K562 (cell line): Measurements from ENCODE around the gene CCR6. TPM values are rescaled to one million over a fixed set of nuclear protein-coding genes. Genes with fewer than 3 reads are reported as not detected.

Source experiments
- ATAC-seq: fragments of 200-7000 bp; cut with Tn5 transposase; 3 replicates; pipeline ENCODE4 v1.9.1; 2020; ENCODE audit warnings: moderate library complexity
- BruUV-seq: library from RNA; stranded (reverse); fragments of 400-500 nt; replicated peaks from 2 replicates; lab custom pipeline; 2021; lab: Mats Ljungman, UMichigan
- CTCF ChIA-PET: fragments of 300-600 bp; formaldehyde crosslinking; extraction: SDS; loops from one replicate; lab custom pipeline; 2021; ENCODE audit warnings: low intra/inter-chr PET ratio; lab: Yijun Ruan, JAX
- POLR2A ChIA-PET: fragments of 300-600, 350-650 bp; sonication (Branson Sonifier 250); formaldehyde crosslinking; extraction: SDS; loops from one replicate; lab custom pipeline; 2021; ENCODE audit warnings: antibody characterized with exemption, inconsistent platforms; lab: Yijun Ruan, JAX
- DNase-seq, 4 experiments: peaks; one replicate each; pipeline versions ENCODE4 v3.0.0 to v3.0.0-alpha.2; 2011 to 2018; ENCODE audit warnings: low spot score in 3 of 4, mixed read lengths in 3 of 4; ENCODE audit errors: extremely low read depth in 1 of 4
- FAIRE-seq: peaks from 2 replicates; lab custom pipeline; 2011; peaks lifted over from hg19 to GRCh38; lab: Jason Lieb, UNC
- H2AFZ ChIP-seq: 2 replicates; pipeline ENCODE4 v1.6.0; 2011; ENCODE audit warnings: low read depth, low read length, control low read depth, inconsistent platforms
- H3K27ac ChIP-seq: fragments of 200-600 bp; 3 replicates; pipeline ENCODE4 v1.8.0; 2011; ENCODE audit warnings: low read depth, mild to moderate bottlenecking, control low read depth, inconsistent platforms, low read length, moderate library complexity, mixed read lengths; ENCODE audit errors: extremely low read depth
- H3K27me3 ChIP-seq, 2 experiments: fragments of 300-600 bp in 1 of 2; 2 replicates in 1 of 2; 3 replicates in 1 of 2; pipeline versions ENCODE4 v1.6.0 to v1.8.0; 2011; ENCODE audit warnings: inconsistent platforms in 2 of 2, low read length in 2 of 2, mild to moderate bottlenecking in 1 of 2, mixed read lengths in 1 of 2, moderate library complexity in 1 of 2; ENCODE audit not compliant: control insufficient read depth in 2 of 2, insufficient read depth in 2 of 2
- H3K36me3 ChIP-seq: fragments of 300-600 bp; 3 replicates; pipeline ENCODE4 v1.8.0; 2011; ENCODE audit warnings: mild to moderate bottlenecking, low read length, inconsistent platforms; ENCODE audit not compliant: control insufficient read depth, insufficient read depth
- H3K4me1 ChIP-seq, 2 experiments: fragments of 200-600 bp in 1 of 2; replicated peaks in 1 of 2; 2 replicates in 1 of 2; 3 replicates in 1 of 2; pipeline versions ENCODE4 v1.5.1 to v1.8.0; 2011; ENCODE audit warnings: inconsistent platforms in 2 of 2, low read length in 2 of 2, mild to moderate bottlenecking in 1 of 2, mixed read lengths in 1 of 2, moderate library complexity in 1 of 2; ENCODE audit not compliant: control insufficient read depth in 2 of 2, insufficient read depth in 2 of 2
- H3K4me2 ChIP-seq: 2 replicates; pipeline ENCODE4 v1.6.1; 2011; ENCODE audit warnings: low read length, control low read depth, inconsistent platforms, mixed read lengths; ENCODE audit not compliant: insufficient read depth
- H3K4me3 ChIP-seq: fragments of 200-600 bp; sonication (generic), shearing (Covaris generic); 2 replicates; pipeline ENCODE4 v1.5.1; 2016; ENCODE audit warnings: control low read depth, inconsistent platforms
- H3K79me2 ChIP-seq: fragments of 200-600 bp; 3 replicates; pipeline ENCODE4 v1.8.0; 2011; ENCODE audit warnings: low read length, inconsistent platforms; ENCODE audit not compliant: control insufficient read depth, insufficient read depth
- H3K9ac ChIP-seq, 2 experiments: 2 replicates each; pipeline versions ENCODE4 v1.6.0 to v1.6.1; 2011; ENCODE audit warnings: low read depth in 2 of 2, low read length in 2 of 2, control low read depth in 1 of 2, inconsistent platforms in 1 of 2, mild to moderate bottlenecking in 1 of 2, mixed read lengths in 1 of 2; ENCODE audit not compliant: insufficient read depth in 1 of 2
- H3K9me1 ChIP-seq: one replicate; pipeline ENCODE4 v1.6.0; 2011; ENCODE audit warnings: inconsistent platforms, mild to moderate bottlenecking, low read length, moderate library complexity; ENCODE audit not compliant: control insufficient read depth, insufficient read depth
- H3K9me3 ChIP-seq: replicated peaks from 2 replicates; pipeline ENCODE4 v1.5.1; 2011; ENCODE audit warnings: low read depth, low read length, inconsistent platforms; ENCODE audit not compliant: control insufficient read depth, insufficient read depth
- H4K20me1 ChIP-seq: replicated peaks from 2 replicates; pipeline ENCODE4 v1.6.1; 2011; ENCODE audit warnings: low read length, inconsistent platforms, mixed read lengths; ENCODE audit not compliant: control insufficient read depth, insufficient read depth
- DIDO1 ChIP-seq: fragments of 450-650 bp; IDR thresholded peaks from 2 replicates; pipeline ENCODE4 v1.6.1; 2016; ENCODE audit warnings: low read depth, missing biosample characterization, missing genetic modification characterization
- EGR1 ChIP-seq: fragments of 450-650 bp; conservative IDR thresholded peaks from 2 replicates; pipeline ENCODE4 v1.6.1; 2017; ENCODE audit warnings: mild to moderate bottlenecking
- GTF2E2 ChIP-seq: fragments of 200-800 bp; sonication (Bioruptor generic); IDR thresholded peaks from 2 replicates; pipeline ENCODE4 v1.6.1; 2016; ENCODE audit warnings: missing genetic modification characterization, missing compliant biosample characterization
- GTF2F1 ChIP-seq: IDR thresholded peaks from 2 replicates; pipeline ENCODE4 v1.6.1; 2011; ENCODE audit warnings: low read depth, low read length, improper control_type of control experiment
- MTA3 ChIP-seq: fragments of 450-650 bp; formaldehyde crosslinking; IDR thresholded peaks from 2 replicates; pipeline ENCODE4 v1.6.1; 2017; ENCODE audit warnings: mild to moderate bottlenecking, borderline replicate concordance
- NFE2L1 ChIP-seq: fragments of 450-650 bp; IDR thresholded peaks from 2 replicates; pipeline ENCODE4 v1.6.1; 2016; ENCODE audit warnings: missing genetic modification characterization, low read depth, mild to moderate bottlenecking, missing compliant biosample characterization, moderate library complexity, borderline replicate concordance
- NR2C2 ChIP-seq, 2 experiments: fragments of 200-800 bp in 1 of 2; sonication (Bioruptor generic) in 1 of 2; sonication (generic) in 1 of 2; formaldehyde crosslinking in 1 of 2; IDR thresholded peaks; 2 replicates each; pipeline versions ENCODE4 v1.6.1 to v1.8.0; 2016 to 2022; ENCODE audit warnings: mild to moderate bottlenecking in 1 of 2, missing compliant biosample characterization in 1 of 2, missing genetic modification characterization in 1 of 2, missing genetic modification reagents in 1 of 2
- POU5F1 ChIP-seq: fragments of 150-350 bp; IDR thresholded peaks from 2 replicates; pipeline ENCODE4 v1.6.1; 2014; ENCODE audit warnings: borderline replicate concordance, low read length, low read depth, mild to moderate bottlenecking; ENCODE audit not compliant: partially characterized antibody
- SIN3B ChIP-seq: fragments of 450-650 bp; IDR thresholded peaks from 2 replicates; pipeline ENCODE4 v1.6.1; 2017; ENCODE audit warnings: low read depth, mild to moderate bottlenecking, moderate library complexity
- SMAD2 ChIP-seq: fragments of 150-350 bp; IDR thresholded peaks from 2 replicates; pipeline ENCODE4 v1.6.1; 2014; ENCODE audit warnings: low read depth, mild to moderate bottlenecking, low read length
- TAF7 ChIP-seq: fragments of 450-650 bp; IDR thresholded peaks from 2 replicates; pipeline ENCODE4 v1.6.1; 2016; ENCODE audit warnings: missing genetic modification characterization, missing compliant biosample characterization
- ZNF197 ChIP-seq: fragments of 200-800 bp; sonication (Bioruptor generic); IDR thresholded peaks from 2 replicates; pipeline ENCODE4 v1.6.1; 2016; ENCODE audit warnings: low read depth, missing genetic modification characterization, missing compliant biosample characterization
- ZNF431 ChIP-seq: sonication (generic); formaldehyde crosslinking; IDR thresholded peaks from 2 replicates; pipeline ENCODE4 v1.8.0; 2022; ENCODE audit warnings: mild to moderate bottlenecking, missing genetic modification reagents
- WGBS: fragments of 100-300 bp; shearing (Covaris generic); methylation state at CpG from one replicate; pipeline ENCODE4 v1.1.6; 2016; ENCODE audit warnings: low coverage, mixed read lengths; ENCODE audit not compliant: insufficient coverage; ENCODE audit errors: missing lambda C conversion rate; 5-methylcytosine and 5-hydroxymethylcytosine counted together
- in situ Hi-C: fragments of 300-500 bp; cut with MboI; formaldehyde crosslinking; loops from 4 replicates; pipeline ENCODE4 v1.15.0; 2018; ENCODE audit warnings: inconsistent platforms, mixed read lengths
- intact Hi-C: fragments of 100-400 bp; cut with micrococcal nuclease; formaldehyde crosslinking; loops from 2 replicates; pipeline ENCODE4 v1.14.2; 2022
- polyA plus RNA-seq, 8 experiments: library from polyadenylated mRNA; depleted of rRNA in 4 of 8; stranded (reverse) in 5 of 8; unstranded in 3 of 8; fragments of >200 nt; fragmentation: Nextera tagmentation in 2 of 8; fragmentation: Illumina TruSeq in 1 of 8; extraction: Ambion mirVana in 2 of 8; extraction: Trizol in 1 of 8; gene quantifications; 2 replicates each; pipeline versions ENCODE4 v1.2.1 to v1.2.3, GENCODE V29; 2011 to 2014; ENCODE audit warnings: inconsistent platforms in 1 of 8, missing spikeins in 1 of 8
- total RNA-seq, 7 experiments: library from RNA; depleted of rRNA in 6 of 7; stranded (reverse); fragments of >200 nt in 6 of 7; fragmentation: Illumina TruSeq in 2 of 7; extraction: Trizol in 2 of 7; gene quantifications; 2 replicates each; pipeline versions ENCODE4 v1.2.1 to v1.2.3, GENCODE V29; 2011 to 2021; ENCODE audit warnings: low replicate concordance in 1 of 7
- TF ChIP-seq, protein P1 (sequence below), 2 experiments: fragments of 450-650 bp in 1 of 2; sonication (generic) in 1 of 2; formaldehyde crosslinking in 1 of 2; IDR thresholded peaks in 1 of 2; conservative IDR thresholded peaks in 1 of 2; 2 replicates each; pipeline versions ENCODE4 v1.6.1 to v1.8.1; 2016 to 2023; ENCODE audit warnings: mild to moderate bottlenecking in 2 of 2, moderate library complexity in 2 of 2, inconsistent platforms in 1 of 2, missing genetic modification reagents in 1 of 2
- TF ChIP-seq, protein P2 (sequence below), 2 experiments: IDR thresholded peaks in 1 of 2; conservative IDR thresholded peaks in 1 of 2; 2 replicates each; pipeline ENCODE4 v1.6.1; 2016; ENCODE audit warnings: low read depth in 2 of 2, mild to moderate bottlenecking in 1 of 2, missing compliant biosample characterization in 1 of 2, missing genetic modification characterization in 1 of 2, moderate library complexity in 1 of 2

CCR6 gene
- total and polyA plus RNA-seq, 9 of the 15 experiments (the other 6 are each of a cell fraction or from before 2014, with no cell fraction given) = not detected

DNA sequence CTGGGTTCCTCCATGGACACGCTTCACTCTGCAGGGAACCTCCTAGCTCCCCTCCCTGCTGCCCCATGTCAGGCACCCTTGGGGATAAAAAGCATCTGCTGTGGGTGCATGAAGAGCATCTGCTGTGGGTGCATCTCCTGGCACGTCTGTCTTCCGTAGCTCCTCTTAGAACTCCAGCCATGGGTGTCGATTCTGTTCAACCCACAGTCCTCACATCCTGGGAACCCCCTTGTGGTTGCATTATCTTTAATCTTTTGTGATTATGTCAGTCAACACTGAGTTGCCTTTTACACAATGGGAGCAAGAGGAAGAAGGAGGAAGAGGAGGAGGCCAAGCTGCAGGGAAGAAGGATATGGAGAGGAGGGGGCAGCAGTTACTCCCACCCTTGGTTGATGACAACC is 24.1 kb upstream of the CCR6 start:
- Histone ChIP-seq H3K27ac (no peak overlapping the region), H2AFZ (no peak overlapping the region), H4K20me1 (no peaks in the 10 kb centered on the region), H3K9me1 (no peaks in the 10 kb centered on the region), H3K4me2 (no peak overlapping the region), H3K36me3 (no peaks in the 10 kb centered on the region), H3K79me2 (no peaks in the 10 kb centered on the region), H3K4me1 (peaks cover 3 to 6% of the 10 kb centered on the region in 2 experiments; a peak in 3 of 5 replicates), H3K4me3 (no peak overlapping the region), H3K27me3 (peaks cover 40 to 57% of the 10 kb centered on the region in 2 experiments), H3K9me3 (no peaks in the 10 kb centered on the region), H3K9ac (no peak overlapping the region)
- DNase-seq (no peak), FAIRE-seq (no peak), ATAC-seq (no peak)
- 7% methylated on average over 4 of the region's 4 CpGs for WGBS
- TF ChIP-seq DIDO1 (tag) (no peak), MTA3 (no peak), GTF2E2 (tag) (no peak), ZNF197 (no peak), EGR1 (no peak), POU5F1 (no peak), SMAD2 (no peak), ZNF431 (no peak), NR2C2 (CRISPR knock-in tag; IDR thresholded peaks at IDR 0.05) (no peak), NR2C2 (tag; IDR thresholded peaks at IDR 0.05) (no peak), TAF7 (tag) (no peak), NFE2L1 (no peak), SIN3B (no peak), GTF2F1 (no peak)
- TF ChIP-seq, protein P1, sequence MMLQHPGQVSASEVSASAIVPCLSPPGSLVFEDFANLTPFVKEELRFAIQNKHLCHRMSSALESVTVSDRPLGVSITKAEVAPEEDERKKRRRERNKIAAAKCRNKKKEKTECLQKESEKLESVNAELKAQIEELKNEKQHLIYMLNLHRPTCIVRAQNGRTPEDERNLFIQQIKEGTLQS (IDR thresholded peaks at IDR 0.05) = no peak
- TF ChIP-seq, protein P1 (CRISPR knock-in tag; conservative IDR thresholded peaks at IDR 0.05) = no peak
- TF ChIP-seq, protein P2, sequence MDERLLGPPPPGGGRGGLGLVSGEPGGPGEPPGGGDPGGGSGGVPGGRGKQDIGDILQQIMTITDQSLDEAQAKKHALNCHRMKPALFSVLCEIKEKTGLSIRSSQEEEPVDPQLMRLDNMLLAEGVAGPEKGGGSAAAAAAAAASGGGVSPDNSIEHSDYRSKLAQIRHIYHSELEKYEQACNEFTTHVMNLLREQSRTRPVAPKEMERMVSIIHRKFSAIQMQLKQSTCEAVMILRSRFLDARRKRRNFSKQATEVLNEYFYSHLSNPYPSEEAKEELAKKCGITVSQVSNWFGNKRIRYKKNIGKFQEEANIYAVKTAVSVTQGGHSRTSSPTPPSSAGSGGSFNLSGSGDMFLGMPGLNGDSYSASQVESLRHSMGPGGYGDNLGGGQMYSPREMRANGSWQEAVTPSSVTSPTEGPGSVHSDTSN (CRISPR knock-in tag; IDR thresholded peaks at IDR 0.05; ENCODE audit: low read depth) = no peak
- TF ChIP-seq, protein P2 (tag; conservative IDR thresholded peaks at IDR 0.05; ENCODE audit: low read depth) = no peak
- CTCF ChIA-PET = no interaction called here
- intact Hi-C loops = no loop called here
- POLR2A ChIA-PET = no interaction called here
- in situ Hi-C loops = no loop called here
- BruUV-seq = no TSS peak
